Measurements from ENCODE around the gene EFCAB9.

DNA sequence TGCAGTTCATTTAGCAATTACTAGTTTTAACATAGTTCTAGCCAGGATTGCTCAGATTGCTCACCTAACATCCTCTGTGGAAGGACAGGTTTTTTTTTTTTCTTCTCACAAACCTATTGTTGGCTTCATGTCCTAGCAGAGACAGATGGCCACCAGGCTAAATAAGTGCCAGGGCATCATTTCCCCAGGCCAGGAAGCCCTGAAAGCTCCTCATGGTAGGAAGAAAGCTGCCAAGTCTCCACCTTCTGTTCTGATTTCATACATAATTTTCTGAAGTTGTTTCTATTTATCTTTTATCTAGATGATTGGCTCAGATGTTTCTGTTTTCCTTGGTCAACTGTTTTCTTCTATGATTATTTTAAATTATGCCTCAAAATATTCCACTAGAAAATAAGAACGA, 31.0 kb downstream of the EFCAB9 start:
- TF ChIP-seq, protein P1, sequence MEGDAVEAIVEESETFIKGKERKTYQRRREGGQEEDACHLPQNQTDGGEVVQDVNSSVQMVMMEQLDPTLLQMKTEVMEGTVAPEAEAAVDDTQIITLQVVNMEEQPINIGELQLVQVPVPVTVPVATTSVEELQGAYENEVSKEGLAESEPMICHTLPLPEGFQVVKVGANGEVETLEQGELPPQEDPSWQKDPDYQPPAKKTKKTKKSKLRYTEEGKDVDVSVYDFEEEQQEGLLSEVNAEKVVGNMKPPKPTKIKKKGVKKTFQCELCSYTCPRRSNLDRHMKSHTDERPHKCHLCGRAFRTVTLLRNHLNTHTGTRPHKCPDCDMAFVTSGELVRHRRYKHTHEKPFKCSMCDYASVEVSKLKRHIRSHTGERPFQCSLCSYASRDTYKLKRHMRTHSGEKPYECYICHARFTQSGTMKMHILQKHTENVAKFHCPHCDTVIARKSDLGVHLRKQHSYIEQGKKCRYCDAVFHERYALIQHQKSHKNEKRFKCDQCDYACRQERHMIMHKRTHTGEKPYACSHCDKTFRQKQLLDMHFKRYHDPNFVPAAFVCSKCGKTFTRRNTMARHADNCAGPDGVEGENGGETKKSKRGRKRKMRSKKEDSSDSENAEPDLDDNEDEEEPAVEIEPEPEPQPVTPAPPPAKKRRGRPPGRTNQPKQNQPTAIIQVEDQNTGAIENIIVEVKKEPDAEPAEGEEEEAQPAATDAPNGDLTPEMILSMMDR (IDR thresholded peaks at IDR 0.05; ENCODE audit: low read length): no peak
- TF ChIP-seq EZH2 (IDR thresholded peaks at IDR 0.05; ENCODE audit: borderline replicate concordance, low read length): no peak

Data from OCI-LY1 (cell line).